A549 (cell line): ENCODE results near the gene ZDHHC18. TPM values are rescaled to one million over a fixed set of nuclear protein-coding genes. Genes with fewer than 3 reads are reported as not detected.

ENCODE experiments used
- ATAC-seq, 2 experiments: fragments of 200-7000 bp in 1 of 2; fragments of >200 bp in 1 of 2; cut with Nextera tagmentation in 1 of 2; cut with Tn5 transposase in 1 of 2; 3 replicates each; pipeline versions ENCODE4 v1.8.0 to v1.9.1; 2018 to 2020; ENCODE audit warnings: mild to moderate bottlenecking in 1 of 2, moderate library complexity in 1 of 2
- CTCF ChIA-PET: fragments of 300-600 bp; sonication (Branson Sonifier 250); formaldehyde crosslinking; extraction: SDS; loops from one replicate; lab custom pipeline; 2021; ENCODE audit warnings: antibody characterized with exemption, inconsistent platforms; lab: Yijun Ruan, JAX
- POLR2A ChIA-PET: fragments of 350-600 bp; formaldehyde crosslinking; extraction: SDS; loops from one replicate; lab custom pipeline; 2021; ENCODE audit warnings: antibody characterized with exemption, inconsistent platforms; lab: Yijun Ruan, JAX
- DNase-seq, 2 experiments: peaks; one replicate each; pipeline versions ENCODE4 v3.0.0 to v3.0.0-alpha.2; 2011 to 2016; ENCODE audit warnings: low read depth in 1 of 2, low spot score in 1 of 2
- FAIRE-seq: peaks from 2 replicates; lab custom pipeline; 2011; peaks lifted over from hg19 to GRCh38; lab: Jason Lieb, UNC
- H3K27ac ChIP-seq, 2 experiments: fragments of >200 bp; sonication (Bioruptor Twin); formaldehyde crosslinking; 3 replicates each; pipeline ENCODE4 v1.5.1; 2016 to 2017
- H3K4me1 ChIP-seq: fragments of >200 bp; sonication (Bioruptor Twin); formaldehyde crosslinking; 3 replicates; pipeline ENCODE4 v1.6.1; 2016
- H3K4me2 ChIP-seq: fragments of >200 bp; sonication (Bioruptor Twin); formaldehyde crosslinking; 3 replicates; pipeline ENCODE4 v1.6.1; 2016
- H3K4me3 ChIP-seq: fragments of >200 bp; sonication (Bioruptor Twin); formaldehyde crosslinking; 3 replicates; pipeline ENCODE4 v1.5.1; 2016
- H3K9me3 ChIP-seq: fragments of >200 bp; sonication (Bioruptor Twin); formaldehyde crosslinking; 3 replicates; pipeline ENCODE4 v1.6.1; 2016
- BCL3 ChIP-seq: fragments of >200 bp; sonication (Bioruptor Twin); formaldehyde crosslinking; IDR thresholded peaks from 3 replicates; pipeline ENCODE4 v1.6.1; 2016
- CEBPB ChIP-seq, 2 experiments: fragments of >200 bp in 1 of 2; sonication (Bioruptor Twin) in 1 of 2; formaldehyde crosslinking in 1 of 2; IDR thresholded peaks; 2 replicates each; pipeline ENCODE4 v1.6.1; 2012 to 2016
- CTCF ChIP-seq: fragments of >200 bp; sonication (Bioruptor Twin); formaldehyde crosslinking; IDR thresholded peaks from 3 replicates; pipeline ENCODE4 v1.5.1; 2016
- FOXS1 ChIP-seq: fragments of 250-450 bp; sonication (Bioruptor Pico); IDR thresholded peaks from 2 replicates; pipeline ENCODE4 v1.5.0; 2020; ENCODE audit warnings: mild to moderate bottlenecking, moderate library complexity
- HES2 ChIP-seq: fragments of >200 bp; sonication (Bioruptor Twin); formaldehyde crosslinking; IDR thresholded peaks from 2 replicates; pipeline ENCODE4 v1.6.1; 2016
- KDM1A ChIP-seq: fragments of 200-600 bp; sonication (generic); IDR thresholded peaks from 2 replicates; pipeline ENCODE4 v1.6.1; 2016; ENCODE audit warnings: low read depth, mild to moderate bottlenecking
- NPAS2 ChIP-seq: fragments of 250-450 bp; sonication (Bioruptor Pico); IDR thresholded peaks from 2 replicates; pipeline ENCODE4 v1.8.0; 2022; ENCODE audit warnings: mild to moderate bottlenecking, moderate library complexity, borderline replicate concordance
- POLR2A ChIP-seq: IDR thresholded peaks from 2 replicates; pipeline ENCODE4 v1.6.1; 2012; ENCODE audit warnings: mild to moderate bottlenecking, low read length
- RCOR1 ChIP-seq: fragments of 150-350 bp; IDR thresholded peaks from 2 replicates; pipeline ENCODE4 v1.6.1; 2014; ENCODE audit warnings: antibody characterized with exemption, low read length, low read depth
- REST ChIP-seq: fragments of 200-600 bp; sonication (generic); IDR thresholded peaks from 2 replicates; pipeline ENCODE4 v1.6.1; 2016; ENCODE audit warnings: antibody characterized with exemption, mild to moderate bottlenecking, moderate library complexity
- TFCP2L1 ChIP-seq: fragments of 250-450 bp; sonication (Bioruptor Pico); IDR thresholded peaks from 2 replicates; pipeline ENCODE4 v1.5.0; 2021; ENCODE audit warnings: mild to moderate bottlenecking
- TP53 ChIP-seq: fragments of 250-450 bp; sonication (Bioruptor Pico); IDR thresholded peaks from 2 replicates; pipeline ENCODE4 v1.5.0; 2021; ENCODE audit warnings: mild to moderate bottlenecking, moderate library complexity
- USF2 ChIP-seq: fragments of 450-650 bp; IDR thresholded peaks from 2 replicates; pipeline ENCODE4 v1.6.1; 2014; ENCODE audit warnings: antibody characterized with exemption
- ZFP36 ChIP-seq: fragments of 450-650 bp; IDR thresholded peaks from 2 replicates; pipeline ENCODE4 v1.6.1; 2014; ENCODE audit warnings: borderline replicate concordance; ENCODE audit not compliant: partially characterized antibody
- ZNF302 ChIP-seq: fragments of 250-450 bp; sonication (Bioruptor Pico); IDR thresholded peaks from 2 replicates; pipeline ENCODE4 v1.9.0; 2021; ENCODE audit warnings: inconsistent platforms, mild to moderate bottlenecking, moderate library complexity
- ZSCAN20 ChIP-seq: fragments of 250-450 bp; sonication (Bioruptor Pico); IDR thresholded peaks from 2 replicates; pipeline ENCODE4 v1.8.0; 2022; ENCODE audit warnings: mild to moderate bottlenecking, moderate library complexity
- WGBS: methylation state at CpG from one replicate; pipeline ENCODE4 v1.1.6; 2017; ENCODE audit errors: missing lambda C conversion rate; 5-methylcytosine and 5-hydroxymethylcytosine counted together
- polyA plus RNA-seq, 4 experiments: library from polyadenylated mRNA; depleted of rRNA in 3 of 4; stranded (reverse); fragments of >200 nt; fragmentation: RNase III in 1 of 4; extraction: RNeasy Plus Mini Kit Qiagen cat#74134 plus additional on column Dnase treatment in 1 of 4; gene quantifications; 2 replicates in 3 of 4; 3 replicates in 1 of 4; pipeline ENCODE4 v1.2.3, GENCODE V29; 2011 to 2017

The ZDHHC18 gene
- polyA plus RNA-seq, 2 of the 4 experiments (the other 2 are of a cell fraction) = 16.2 to 20.0 TPM

- H3K9me3 ChIP-seq = no peaks in the 10 kb centered on the region
- no peak for DNase-seq
- peaks cover 47% of the 10 kb centered on the region for H3K4me1 ChIP-seq
- no peak for TF ChIP-seq RCOR1
- TF ChIP-seq KDM1A = no peak
- no peak for TF ChIP-seq ZSCAN20 (CRISPR knock-in tag)
- no peak for TF ChIP-seq POLR2A
- no peak for TF ChIP-seq CEBPB (IDR thresholded peaks at IDR 0.05)
- no peak for TF ChIP-seq TP53 (CRISPR knock-in tag)
- TF ChIP-seq FOXS1 = no peak
- no peak for TF ChIP-seq HES2
- TF ChIP-seq CTCF = no peak
- TF ChIP-seq ZFP36 = no peak
- TF ChIP-seq TFCP2L1 (CRISPR knock-in tag) = no peak
- TF ChIP-seq BCL3 = no peak
- no peak for TF ChIP-seq REST
- TF ChIP-seq ZNF302 (CRISPR knock-in tag) = no peak
- CTCF ChIA-PET = interaction anchor here (0.7 to 5.3 kb wide), 6 partner anchors 9 to 67 kb away, joined by 3 to 57 read pairs (median 3); partner anchors contain the start of gene SFN
- H3K4me3 ChIP-seq = no peak overlapping the region
- no peak for ATAC-seq
- FAIRE-seq = no peak
- WGBS = 94% methylated on average over 12 of the region's 12 CpGs
- no peak overlapping the region for H3K4me2 ChIP-seq
- POLR2A ChIA-PET = no interaction called here
- H3K27ac ChIP-seq = peak overlapping the region; percentile 94 to 97; a peak in 4 of 6 replicates
These were observed 24.7 kb downstream of the ZDHHC18 start for GRCh38 chr1:26851106-26851684.

GRCh38 chr1:26852701-26853100 lies 26.2 kb downstream of the ZDHHC18 start:
- no peak overlapping the region for H3K4me2 ChIP-seq
- TF ChIP-seq NPAS2 (CRISPR knock-in tag) (no peak), USF2 (0 out of 2 replicates have a peak, but pooled peaks have one; percentile 11)
- TF ChIP-seq, all 56 proteins: peak for 1
- ChIA-PET POLR2A (no interaction called here), CTCF (interaction anchor here (1.3 kb wide), 1 partner anchor 29 kb away, joined by 3 read pairs; no protein-coding TSS in a partner anchor)
- DNase-seq = no peak
- ATAC-seq = no peak
- WGBS = 68% methylated on average over 9 of the region's 9 CpGs
- H3K9me3 ChIP-seq = no peaks in the 10 kb centered on the region
- H3K4me1 ChIP-seq = peaks cover 41% of the 10 kb centered on the region
- H3K4me3 ChIP-seq = no peak overlapping the region
- H3K27ac ChIP-seq = peak overlapping the region; percentile 24 to 58; a peak in 4 of 6 replicates
- no peak for FAIRE-seq
